NCI-H1694 treated with DMSO at 0.1 percent for 48 hours (cell line): ENCODE measurements around the gene FGFR1OP2.
"Not testable (repeated sequence)": the region's sequence is repeated elsewhere in the genome, so short reads cannot be mapped to it uniquely, and the experiment has no call there.

Experiments
- DNase-seq: peaks from one replicate; lab custom pipeline; 2025; lab: John Stamatoyannopoulos, UW

FGFR1OP2 gene

GRCh38 chr12:26941215-26941594 lies 2.9 kb downstream of the FGFR1OP2 start:
- no peak for DNase-seq

GRCh38 chr12:26948309-26948708 lies 10.0 kb downstream of the FGFR1OP2 start:
- no peak for DNase-seq

GRCh38 chr12:26953447-26953846 lies 15.2 kb downstream of the FGFR1OP2 start:
- DNase-seq = no peak

- no peak for DNase-seq
Observed at GRCh38 chr12:26954027-26954426, 15.8 kb downstream of the FGFR1OP2 start.

- not testable (repeated sequence) for DNase-seq
Observed at GRCh38 chr12:26961391-26961790, 23.1 kb downstream of the FGFR1OP2 start.

- DNase-seq = no peak
Observed at GRCh38 chr12:26961803-26962202, 23.5 kb downstream of the FGFR1OP2 start.

- no peak for DNase-seq
Observed at GRCh38 chr12:26963413-26963812, 25.1 kb downstream of the FGFR1OP2 start.

- DNase-seq = no peak
Observed at GRCh38 chr12:26966842-26967241, 28.6 kb downstream of the FGFR1OP2 start.

- no peak for DNase-seq
Observed at GRCh38 chr12:26970136-26970535, 31.9 kb downstream of the FGFR1OP2 start.

- no peak for DNase-seq
Observed at GRCh38 chr12:26971963-26972362, 33.7 kb downstream of the FGFR1OP2 start.

GRCh38 chr12:26976687-26977086 lies 38.4 kb downstream of the FGFR1OP2 start:
- no peak for DNase-seq

- no peak for DNase-seq
Observed at GRCh38 chr12:26978801-26979200, 40.5 kb downstream of the FGFR1OP2 start.

- DNase-seq = no peak
Observed at GRCh38 chr12:26979733-26980132, 41.5 kb downstream of the FGFR1OP2 start.

GRCh38 chr12:26982866-26983265 lies 44.6 kb downstream of the FGFR1OP2 start:
- DNase-seq = no peak

GRCh38 chr12:26987634-26988424 lies 49.6 kb downstream of the FGFR1OP2 start:
- no peak for DNase-seq

- no peak for DNase-seq
Observed at GRCh38 chr12:26988703-26989102, 50.4 kb downstream of the FGFR1OP2 start.

- DNase-seq = no peak
Observed at GRCh38 chr12:26989873-26990272, 51.6 kb downstream of the FGFR1OP2 start.

- DNase-seq = no peak
Observed at GRCh38 chr12:26991826-26992225, 53.6 kb downstream of the FGFR1OP2 start.

GRCh38 chr12:26994109-26994508 lies 55.8 kb downstream of the FGFR1OP2 start:
- no peak for DNase-seq

GRCh38 chr12:26995706-26996105 lies 57.4 kb downstream of the FGFR1OP2 start:
- DNase-seq = no peak

- DNase-seq = no peak
Observed at GRCh38 chr12:26997003-26997402, 58.7 kb downstream of the FGFR1OP2 start.

GRCh38 chr12:27000961-27001360 lies 62.7 kb downstream of the FGFR1OP2 start:
- DNase-seq = no peak

- no peak for DNase-seq
Observed at GRCh38 chr12:27001663-27002062, 63.4 kb downstream of the FGFR1OP2 start.

- no peak for DNase-seq
Observed at GRCh38 chr12:27002141-27002540, 63.9 kb downstream of the FGFR1OP2 start.
